HL-60 (cell line): ENCODE data around the gene BAZ1B.
"Not testable (repeated sequence)": the region's sequence is repeated elsewhere in the genome, so short reads cannot be mapped to it uniquely, and the experiment has no call there.

Experiments
- DNase-seq, 2 experiments: peaks; one replicate each; pipeline ENCODE4 v3.0.0-alpha.2; 2010 to 2020; ENCODE audit warnings: low read depth in 1 of 2, low spot score in 1 of 2
- H3K27ac ChIP-seq: fragments of 250-450 bp; sonication (Bioruptor Pico); replicated peaks from 2 replicates; pipeline ENCODE4 v1.5.1; 2020; ENCODE audit warnings: mild to moderate bottlenecking, moderate library complexity
- H3K27me3 ChIP-seq: fragments of 250-450 bp; sonication (Bioruptor Pico); 2 replicates; pipeline ENCODE4 v1.5.1; 2021; ENCODE audit warnings: mild to moderate bottlenecking, moderate library complexity; ENCODE audit not compliant: insufficient read depth, poor library complexity, severe bottlenecking
- H3K4me3 ChIP-seq: replicated peaks from 2 replicates; pipeline ENCODE4 v1.5.1; 2011; ENCODE audit warnings: mild to moderate bottlenecking, control low read depth, low read length; ENCODE audit not compliant: insufficient read depth
- GABPA ChIP-seq: IDR thresholded peaks from 2 replicates; pipeline ENCODE4 v1.6.1; 2012; ENCODE audit warnings: low read depth
- POLR2AphosphoS5 ChIP-seq: IDR thresholded peaks from 2 replicates; pipeline ENCODE4 v1.6.1; 2012; ENCODE audit warnings: low read depth
- REST ChIP-seq: IDR thresholded peaks from 2 replicates; pipeline ENCODE4 v1.6.1; 2012; ENCODE audit warnings: low read depth; ENCODE audit not compliant: insufficient replicate concordance
- SPI1 ChIP-seq: IDR thresholded peaks from 2 replicates; pipeline ENCODE4 v1.6.1; 2012; ENCODE audit warnings: low read depth, mild to moderate bottlenecking, borderline replicate concordance
- TF ChIP-seq, protein P1 (sequence below): IDR thresholded peaks from one replicate; pipeline ENCODE4 v1.5.1; 2011; ENCODE audit warnings: low read length, control low read depth, inconsistent platforms; ENCODE audit not compliant: insufficient read depth

The BAZ1B gene

GRCh38 chr7:73424489-73424885 is 97.6 kb downstream of the BAZ1B start:
- no peak for DNase-seq
- TF ChIP-seq GABPA = no peak

DNA sequence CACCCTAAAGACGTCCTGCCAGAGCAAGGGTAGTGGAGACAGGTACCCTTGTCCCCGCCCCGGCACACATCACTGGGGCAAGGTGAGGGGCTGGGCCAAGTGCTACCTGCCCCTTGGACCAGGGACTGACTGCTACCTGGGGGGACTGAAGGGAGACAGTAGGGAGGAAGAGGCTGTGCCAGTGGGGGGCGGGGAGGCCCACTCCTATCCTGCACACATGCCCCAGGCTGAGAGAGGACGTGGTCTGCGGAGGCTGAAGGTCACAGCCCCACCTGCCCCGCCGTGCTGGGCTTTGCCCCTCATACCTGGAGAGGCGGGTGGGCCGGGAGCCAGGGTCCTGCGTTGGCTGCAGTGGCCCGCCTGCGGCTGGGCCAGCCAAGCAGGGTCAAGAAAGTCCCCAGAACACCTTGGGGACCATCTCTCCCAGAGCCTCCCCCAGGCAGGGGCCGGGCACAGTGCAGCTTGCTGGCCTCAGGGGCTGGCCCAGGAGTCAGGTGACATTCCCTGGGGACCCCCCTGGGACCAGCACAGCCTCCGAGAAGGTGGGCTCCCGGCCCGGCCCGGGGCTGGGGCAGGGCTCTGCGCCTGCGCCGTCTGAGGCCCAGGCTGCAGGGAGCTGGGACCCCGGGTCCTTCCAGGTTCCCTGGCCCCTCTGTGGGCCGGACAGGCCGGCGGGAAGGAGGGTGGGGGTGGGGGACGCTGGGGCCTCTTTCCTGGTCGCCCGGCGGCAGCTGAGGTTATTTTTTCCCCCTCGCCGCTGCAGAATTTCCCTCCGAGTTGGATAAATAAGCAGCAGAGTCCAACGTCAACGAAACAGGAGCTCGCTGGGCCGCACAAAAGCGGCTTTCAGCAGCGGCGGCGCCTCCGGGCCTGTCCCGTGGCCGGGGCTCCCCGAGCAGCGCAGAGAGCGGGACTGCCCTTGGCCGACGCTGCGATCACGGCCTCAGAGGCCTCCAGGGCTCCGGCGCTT is 98.3 kb downstream of the BAZ1B start:
- Histone ChIP-seq H3K27ac (no peak overlapping the region), H3K4me3 (no peak overlapping the region), H3K27me3 (no peaks in the 10 kb centered on the region)
- no peak for DNase-seq
- TF ChIP-seq REST = no peak
- no peak for TF ChIP-seq POLR2AphosphoS5
- TF ChIP-seq, protein P1, sequence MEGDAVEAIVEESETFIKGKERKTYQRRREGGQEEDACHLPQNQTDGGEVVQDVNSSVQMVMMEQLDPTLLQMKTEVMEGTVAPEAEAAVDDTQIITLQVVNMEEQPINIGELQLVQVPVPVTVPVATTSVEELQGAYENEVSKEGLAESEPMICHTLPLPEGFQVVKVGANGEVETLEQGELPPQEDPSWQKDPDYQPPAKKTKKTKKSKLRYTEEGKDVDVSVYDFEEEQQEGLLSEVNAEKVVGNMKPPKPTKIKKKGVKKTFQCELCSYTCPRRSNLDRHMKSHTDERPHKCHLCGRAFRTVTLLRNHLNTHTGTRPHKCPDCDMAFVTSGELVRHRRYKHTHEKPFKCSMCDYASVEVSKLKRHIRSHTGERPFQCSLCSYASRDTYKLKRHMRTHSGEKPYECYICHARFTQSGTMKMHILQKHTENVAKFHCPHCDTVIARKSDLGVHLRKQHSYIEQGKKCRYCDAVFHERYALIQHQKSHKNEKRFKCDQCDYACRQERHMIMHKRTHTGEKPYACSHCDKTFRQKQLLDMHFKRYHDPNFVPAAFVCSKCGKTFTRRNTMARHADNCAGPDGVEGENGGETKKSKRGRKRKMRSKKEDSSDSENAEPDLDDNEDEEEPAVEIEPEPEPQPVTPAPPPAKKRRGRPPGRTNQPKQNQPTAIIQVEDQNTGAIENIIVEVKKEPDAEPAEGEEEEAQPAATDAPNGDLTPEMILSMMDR = no peak
- no peak for TF ChIP-seq GABPA
- no peak for TF ChIP-seq SPI1

More at GRCh38 chr7:73424489-73424885, 97.6 kb downstream of the BAZ1B start:
- H3K27ac ChIP-seq = no peak overlapping the region
- H3K4me3 ChIP-seq = no peak overlapping the region
- no peaks in the 10 kb centered on the region for H3K27me3 ChIP-seq

- not testable (repeated sequence) for H3K27me3 ChIP-seq, H3K4me3 ChIP-seq, DNase-seq, H3K27ac ChIP-seq
Measured at GRCh38 chr7:73420610-73421009, 101.5 kb downstream of the BAZ1B start.

GRCh38 chr7:73420016-73420415 is 102.1 kb downstream of the BAZ1B start:
- not testable (repeated sequence) for H3K27ac ChIP-seq, H3K4me3 ChIP-seq, DNase-seq, H3K27me3 ChIP-seq

DNA sequence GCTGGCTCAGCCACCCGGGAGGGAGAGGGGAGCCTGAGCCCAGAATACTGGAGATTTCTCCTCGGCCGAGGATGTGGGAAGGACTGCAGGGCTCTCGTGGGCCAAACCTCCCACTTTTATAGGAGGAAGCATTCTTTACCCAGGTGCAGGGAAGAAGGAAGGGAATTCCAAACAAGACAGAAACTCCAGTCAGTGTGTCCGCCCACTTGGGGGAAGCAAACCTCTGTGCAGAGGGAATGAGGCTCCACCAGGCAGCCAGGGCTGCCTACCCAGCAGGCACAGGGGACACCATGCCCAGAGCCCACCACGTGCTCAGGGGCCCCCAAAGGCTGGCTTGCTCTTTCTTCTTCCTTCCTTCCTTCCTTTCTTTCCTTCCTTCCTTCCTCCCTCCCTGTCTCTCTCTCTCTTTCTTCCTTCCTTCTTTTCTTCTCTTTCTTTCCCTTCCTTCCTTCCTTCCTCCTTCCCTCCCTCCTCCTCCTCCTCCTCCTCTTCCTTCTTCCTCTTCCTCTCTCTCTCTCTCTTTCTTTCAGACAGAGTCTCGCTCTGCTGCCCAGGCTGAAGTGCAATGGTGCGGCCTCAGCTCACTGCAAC is 103.9 kb downstream of the BAZ1B start:
- Histone ChIP-seq H3K27ac (no peak overlapping the region), H3K27me3 (no peaks in the 10 kb centered on the region), H3K4me3 (no peak overlapping the region)
- TF ChIP-seq POLR2AphosphoS5 (no peak), REST (no peak), GABPA (no peak), SPI1 (no peak)
- TF ChIP-seq, protein P1 = no peak
- DNase-seq = no peak

DNA sequence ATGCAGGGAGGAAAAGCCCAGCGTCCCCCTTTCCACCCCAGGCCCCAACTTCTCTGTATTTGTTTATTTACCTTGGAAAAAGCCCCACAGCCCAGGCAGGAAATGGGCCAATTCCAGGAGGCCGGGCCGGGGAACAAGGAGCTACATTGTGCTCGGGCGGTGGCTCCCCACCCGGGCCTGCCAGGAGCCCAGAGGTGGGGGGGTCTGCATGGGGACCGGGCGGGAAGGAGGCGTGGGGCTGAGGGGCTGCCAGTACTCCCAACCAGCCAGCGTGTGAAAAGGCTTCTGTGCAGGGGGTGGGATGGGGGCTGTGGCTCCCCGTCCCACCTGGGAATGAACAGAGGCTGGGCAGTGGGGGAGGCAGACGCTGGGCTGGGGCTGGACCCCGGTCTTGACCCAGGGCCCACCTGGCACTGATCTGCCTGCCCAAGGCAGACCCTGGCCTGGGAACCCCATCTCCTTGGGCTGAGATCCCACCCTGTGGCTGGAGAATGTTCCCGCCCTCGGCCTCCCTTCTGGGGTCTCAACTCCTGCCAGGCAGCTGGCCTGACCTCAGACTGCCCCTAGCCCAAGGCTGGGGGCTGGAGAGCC is 111.5 kb downstream of the BAZ1B start:
- not testable (repeated sequence) for H3K4me3 ChIP-seq, H3K27me3 ChIP-seq, DNase-seq, H3K27ac ChIP-seq

DNA sequence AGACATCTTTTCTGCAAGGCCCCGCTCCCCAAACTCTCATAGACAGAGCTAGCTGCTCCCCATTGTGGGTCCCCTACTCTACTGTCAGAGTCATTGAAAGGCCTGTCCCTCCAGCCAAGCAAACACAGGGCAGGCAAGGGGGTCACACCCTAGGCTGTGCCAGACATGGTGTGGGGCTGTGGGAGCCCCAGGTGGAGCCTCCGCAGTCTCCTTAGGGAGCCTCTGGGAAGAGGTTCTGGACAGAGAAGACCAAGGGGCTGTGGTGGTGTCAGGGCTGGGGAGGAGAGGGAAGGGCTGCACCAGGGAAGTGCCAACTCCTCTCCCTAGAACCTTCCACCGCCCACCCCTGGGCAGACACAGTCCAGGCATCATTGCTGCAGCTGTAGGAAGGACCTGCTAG is 117.2 kb downstream of the BAZ1B start:
- DNase-seq, H3K27me3 ChIP-seq, H3K4me3 ChIP-seq, H3K27ac ChIP-seq: not testable (repeated sequence)
